Left lung (tissue), 10 donors: ENCODE data around the gene HSPA1L. TPM values are rescaled to one million over a fixed set of nuclear protein-coding genes. Genes with fewer than 3 reads are reported as not detected.

ENCODE experiments used
- ATAC-seq: fragments of 200-7000 bp; cut with Tn5 transposase; one replicate; pipeline ENCODE4 v1.9.1; 2020; ENCODE audit warnings: moderate library complexity
- DNase-seq, 4 donors: peaks; one replicate each; pipeline ENCODE4 v3.0.0-alpha.2; 2013 to 2020
- H3K27ac ChIP-seq, 2 donors: fragments of 200-600 bp; sonication (generic) in 1 of 2; one replicate each; pipeline versions ENCODE4 v1.5.0 to v1.8.0; 2020 to 2021
- H3K27me3 ChIP-seq, 2 donors: fragments of 200-600 bp; sonication (generic) in 1 of 2; one replicate each; pipeline versions ENCODE4 v1.5.0 to v1.8.0; 2020 to 2021
- H3K36me3 ChIP-seq, 2 donors: fragments of 200-600 bp; sonication (generic) in 1 of 2; one replicate each; pipeline versions ENCODE4 v1.5.0 to v1.8.0; 2020 to 2021
- H3K4me1 ChIP-seq, 2 donors: fragments of 200-600 bp; one replicate each; pipeline ENCODE4 v1.8.0; 2021
- H3K4me3 ChIP-seq, 2 donors: fragments of 200-600 bp; sonication (generic) in 1 of 2; one replicate each; pipeline versions ENCODE4 v1.5.0 to v1.8.0; 2020 to 2021; ENCODE audit warnings: mild to moderate bottlenecking in 1 of 2
- H3K9me3 ChIP-seq, 2 donors: fragments of 200-600 bp; sonication (generic) in 1 of 2; one replicate each; pipeline versions ENCODE4 v1.5.0 to v1.8.0; 2020 to 2021
- CTCF ChIP-seq, 2 donors: fragments of 200-600 bp; sonication (generic) in 1 of 2; IDR thresholded peaks; one replicate each; pipeline versions ENCODE4 v1.5.0 to v1.8.0; 2021; ENCODE audit warnings: antibody characterized with exemption in 2 of 2
- intact Hi-C, 2 donors: fragments of 100-400 bp; cut with DNase I; formaldehyde crosslinking; loops; one replicate each; pipeline versions ENCODE4 v1.11.2 to v1.14.2; 2022
- polyA plus RNA-seq, 6 donors: library from polyadenylated mRNA; unstranded; fragments of 120-200 nt; gene quantifications; one replicate each; pipeline ENCODE4 v1.2.1, GENCODE V29; 2013; ENCODE audit not compliant: insufficient read length in 6 of 6
- total RNA-seq, 2 donors: library from RNA; stranded (reverse); fragmentation: NEBNext Ultra II Directional; extraction: Animal tissue kit (Norgen Biotek cat#: 25700); gene quantifications; one replicate each; pipeline ENCODE4 v1.2.1, GENCODE V29; 2021
- donor health status: DM: no; HTN: yes; CAD: no.
- donor health status: DM: no; HTN: no; CAD: no.

The HSPA1L gene
- total and polyA plus RNA-seq, 8 donors: 0.99 to 4.4 (median 3.1) TPM

DNA sequence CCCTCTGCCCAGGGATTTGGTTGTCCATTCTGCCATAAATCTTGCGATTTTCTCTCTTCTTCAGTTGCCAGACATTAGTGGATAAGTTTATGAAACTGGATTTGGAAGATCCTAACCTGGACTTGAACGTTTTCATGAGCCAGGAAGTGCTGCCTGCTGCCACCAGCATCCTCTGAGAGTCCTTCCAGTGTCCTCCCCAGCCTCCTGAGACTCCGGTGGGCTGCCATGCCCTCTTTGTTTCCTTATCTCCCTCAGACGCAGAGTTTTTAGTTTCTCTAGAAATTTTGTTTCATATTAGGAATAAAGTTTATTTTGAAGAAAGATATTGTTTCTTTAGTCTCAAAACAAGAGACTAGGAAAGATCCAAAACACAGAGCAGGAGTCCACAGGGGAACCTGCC is 52.7 kb downstream of the HSPA1L start, which contains the start of gene SAPCD1:
Gene SAPCD1 (plus strand): TSS at position 301 of the 400 bp plus-strand sequence. CDS start 399 bp downstream, outside the sequence.
- Histone ChIP-seq H3K9me3 (no peaks in the 10 kb centered on the region), H3K27ac (no peak within 1 kb of the TSS), H3K27me3 (no peaks in the 10 kb centered on the region), H3K4me3 (no peak within 1 kb of the TSS), H3K4me1 (peaks cover 0 to 3% of the 10 kb centered on the region in 2 donors), H3K36me3 (peaks cover 0 to 15% of the 10 kb centered on the region in 2 donors)
- intact Hi-C loops: no loop called here
- DNase-seq: no peak
- no peak for TF ChIP-seq CTCF (IDR thresholded peaks at IDR 0.05)
- no peak for ATAC-seq

DNA sequence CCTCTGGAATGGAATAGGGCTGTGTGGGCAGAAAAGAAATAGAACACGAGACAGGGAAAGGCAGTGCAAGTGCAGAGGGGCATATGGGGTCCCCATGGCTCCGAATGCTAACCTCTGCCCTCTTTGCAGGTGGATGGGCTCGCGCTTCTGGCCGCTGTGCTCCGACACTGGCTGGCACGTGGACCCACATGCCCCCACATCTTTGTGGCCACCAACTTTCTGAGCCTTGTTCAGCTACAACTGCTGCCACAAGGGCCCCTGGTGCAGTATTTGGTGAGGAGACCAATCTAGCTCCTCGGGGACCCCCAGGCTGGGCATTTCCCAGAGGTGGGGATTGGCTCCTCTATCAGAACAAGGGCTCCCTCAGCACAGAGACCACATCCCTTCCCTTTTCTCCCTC is 53.7 kb downstream of the HSPA1L start:
- no peak for ATAC-seq
- peaks cover 0 to 15% of the 10 kb centered on the region in 2 donors for H3K36me3 ChIP-seq
- no peak for TF ChIP-seq CTCF (IDR thresholded peaks at IDR 0.05)
- no peaks in the 10 kb centered on the region for H3K9me3 ChIP-seq
- H3K27ac ChIP-seq: no peak overlapping the region
- no peaks in the 10 kb centered on the region for H3K27me3 ChIP-seq
- no peak overlapping the region for H3K4me3 ChIP-seq
- DNase-seq: no peak
- H3K4me1 ChIP-seq: no peaks in the 10 kb centered on the region
- intact Hi-C loops: no loop called here

DNA sequence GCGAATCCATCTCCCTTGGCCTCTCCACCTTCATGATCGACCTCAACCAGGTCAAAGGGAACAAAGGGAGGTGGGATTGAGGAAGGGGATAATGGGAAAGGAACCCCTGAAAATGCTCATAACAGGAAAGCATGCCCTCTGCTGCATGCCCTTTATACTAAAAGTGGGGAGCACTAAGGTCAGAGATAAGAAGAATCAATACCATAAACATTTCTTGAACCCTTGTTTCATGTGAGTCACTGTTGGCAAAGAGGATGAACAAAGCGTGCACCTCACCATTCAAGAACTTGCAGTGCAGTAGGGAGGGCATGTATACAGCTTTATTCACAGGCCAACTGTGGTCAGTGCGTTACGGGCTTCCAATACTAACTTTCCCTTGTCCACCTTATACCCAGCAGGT is 54.3 kb downstream of the HSPA1L start:
- Histone ChIP-seq H3K9me3 (no peaks in the 10 kb centered on the region), H3K27ac (no peak overlapping the region), H3K4me3 (no peak overlapping the region), H3K36me3 (peaks cover 0 to 15% of the 10 kb centered on the region in 2 donors), H3K4me1 (no peaks in the 10 kb centered on the region), H3K27me3 (no peaks in the 10 kb centered on the region)
- ATAC-seq (no peak), DNase-seq (no peak)
- intact Hi-C loops: no loop called here
- TF ChIP-seq CTCF (IDR thresholded peaks at IDR 0.05): no peak

Other genes starting within 250 kb of the HSPA1L start
Only the 30 nearest of the 40 such genes appear.
- 100 to 1,000 TPM; 243 to 278 TPM for gene BAG6, start 162.6 kb downstream of the HSPA1L start, total RNA-seq
- gene BAG6, start 162.6 kb downstream of the HSPA1L start, polyA plus RNA-seq: 100 to 1,000 TPM; 211 to 252 (median 226) TPM
- gene APOM, start 159.4 kb downstream of the HSPA1L start, total RNA-seq: 1 to 10 TPM; 1.0 to 1.5 TPM
- gene APOM, start 159.4 kb downstream of the HSPA1L start, polyA plus RNA-seq: 1 to 10 TPM; 4.6 to 8.0 (median 6.4) TPM
- gene C6orf47, start 154.5 kb downstream of the HSPA1L start, total RNA-seq: 10 to 100 TPM; 21.9 to 23.8 TPM
- 10 to 100 TPM; 15.3 to 19.8 (median 17.4) TPM for gene C6orf47, start 154.5 kb downstream of the HSPA1L start, polyA plus RNA-seq
- gene GPANK1, start 150.3 kb downstream of the HSPA1L start, total RNA-seq: 10 to 100 TPM; 10.3 to 13.2 TPM
- 10 to 100 TPM; 18.0 to 22.8 (median 22.2) TPM for gene GPANK1, start 150.3 kb downstream of the HSPA1L start, polyA plus RNA-seq
- 100 to 1,000 TPM in 1 of 2 donors, 10 to 100 TPM in 1; 96.6 to 128 TPM for gene CSNK2B, start 149.2 kb downstream of the HSPA1L start, total RNA-seq
- gene CSNK2B, start 149.2 kb downstream of the HSPA1L start, polyA plus RNA-seq: 100 to 1,000 TPM; 189 to 210 (median 196) TPM
- 10 to 100 TPM in 1 of 2 donors, 1 to 10 TPM in 1; 6.9 to 13.6 TPM for gene LY6G5B, start 145.3 kb downstream of the HSPA1L start, total RNA-seq
- gene LY6G5B, start 145.3 kb downstream of the HSPA1L start, polyA plus RNA-seq: 10 to 100 TPM; 25.2 to 41.0 (median 35.8) TPM
- gene LY6G5C, start 134.2 kb downstream of the HSPA1L start, total RNA-seq: 1 to 10 TPM; 3.1 to 5.9 TPM
- gene LY6G5C, start 134.2 kb downstream of the HSPA1L start, polyA plus RNA-seq: 1 to 10 TPM; 2.9 to 6.3 (median 3.7) TPM
- gene ABHD16A, start 112.0 kb downstream of the HSPA1L start, total RNA-seq: 10 to 100 TPM; 53.6 to 58.6 TPM
- gene ABHD16A, start 112.0 kb downstream of the HSPA1L start, polyA plus RNA-seq: 10 to 100 TPM; 55.7 to 63.9 (median 58.6) TPM
- gene LY6G6F, start 108.4 kb downstream of the HSPA1L start, total RNA-seq: 1 to 10 TPM in 1 of 2 donors, not detected in 1; 1.4 TPM
- gene LY6G6F, start 108.4 kb downstream of the HSPA1L start, polyA plus RNA-seq: 1 to 10 TPM in 4 of 6 donors, under 1 TPM in 2; 0.53 to 1.8 (median 1.2) TPM
- gene LY6G6D, start 99.9 kb downstream of the HSPA1L start, total RNA-seq: not detected
- under 1 TPM in 1 of 6 donors, not detected in 5; 0.57 TPM for gene LY6G6D, start 99.9 kb downstream of the HSPA1L start, polyA plus RNA-seq
- gene LY6G6C, start 93.5 kb downstream of the HSPA1L start, total RNA-seq: not detected
- gene LY6G6C, start 93.5 kb downstream of the HSPA1L start, polyA plus RNA-seq: under 1 TPM; 0.17 to 0.75 (median 0.43) TPM
- 1 to 10 TPM; 1.2 to 1.9 TPM for gene MPIG6B, start 91.9 kb downstream of the HSPA1L start, total RNA-seq
- 1 to 10 TPM; 2.8 to 3.5 (median 3.0) TPM for gene MPIG6B, start 91.9 kb downstream of the HSPA1L start, polyA plus RNA-seq
- 10 to 100 TPM; 70.2 to 77.3 TPM for gene DDAH2, start 86.0 kb downstream of the HSPA1L start, total RNA-seq
- 100 to 1,000 TPM; 139 to 199 (median 175) TPM for gene DDAH2, start 86.0 kb downstream of the HSPA1L start, polyA plus RNA-seq
- 100 to 1,000 TPM; 283 to 465 TPM for gene CLIC1, start 78.8 kb downstream of the HSPA1L start, total RNA-seq
- gene CLIC1, start 78.8 kb downstream of the HSPA1L start, polyA plus RNA-seq: 100 to 1,000 TPM; 226 to 279 (median 261) TPM
- 10 to 100 TPM in 1 of 2 donors, 1 to 10 TPM in 1; 9.7 to 20.0 TPM for gene MSH5, start 75.3 kb downstream of the HSPA1L start, total RNA-seq
- 10 to 100 TPM; 34.4 to 49.8 (median 39.1) TPM for gene MSH5, start 75.3 kb downstream of the HSPA1L start, polyA plus RNA-seq
- gene SAPCD1, start 52.6 kb downstream of the HSPA1L start, total RNA-seq: 1 to 10 TPM; 1.3 to 3.9 TPM
- 10 to 100 TPM in 2 of 6 donors, 1 to 10 TPM in 4; 6.5 to 11.1 (median 8.2) TPM for gene SAPCD1, start 52.6 kb downstream of the HSPA1L start, polyA plus RNA-seq
- 1 to 10 TPM; 4.6 to 5.0 TPM for gene VWA7, start 38.0 kb downstream of the HSPA1L start, total RNA-seq
- gene VWA7, start 38.0 kb downstream of the HSPA1L start, polyA plus RNA-seq: 1 to 10 TPM; 1.4 to 3.8 (median 2.2) TPM
- 100 to 1,000 TPM in 1 of 2 donors, 10 to 100 TPM in 1; 43.6 to 103 TPM for gene VARS1, start 19.5 kb downstream of the HSPA1L start, total RNA-seq
- gene VARS1, start 19.5 kb downstream of the HSPA1L start, polyA plus RNA-seq: 10 to 100 TPM; 38.4 to 61.7 (median 46.6) TPM
- gene LSM2, start 8.3 kb downstream of the HSPA1L start, total RNA-seq: 10 to 100 TPM; 38.7 to 51.5 TPM
- 10 to 100 TPM; 79.4 to 88.5 (median 83.6) TPM for gene LSM2, start 8.3 kb downstream of the HSPA1L start, polyA plus RNA-seq
- 100 to 1,000 TPM; 155 to 205 TPM for gene HSPA1A, start 260 bp upstream of the HSPA1L start, total RNA-seq
- 100 to 1,000 TPM in 2 of 6 donors, 10 to 100 TPM in 4; 64.3 to 124 (median 78.3) TPM for gene HSPA1A, start 260 bp upstream of the HSPA1L start, polyA plus RNA-seq
- 100 to 1,000 TPM; 104 to 180 TPM for gene HSPA1B, start 12.5 kb upstream of the HSPA1L start, total RNA-seq
- gene HSPA1B, start 12.5 kb upstream of the HSPA1L start, polyA plus RNA-seq: 100 to 1,000 TPM in 2 of 6 donors, 10 to 100 TPM in 4; 66.6 to 125 (median 89.1) TPM
- gene NEU1, start 47.5 kb upstream of the HSPA1L start, total RNA-seq: 100 to 1,000 TPM in 1 of 2 donors, 10 to 100 TPM in 1; 90.4 to 106 TPM
- 10 to 100 TPM; 25.7 to 29.8 (median 29.3) TPM for gene NEU1, start 47.5 kb upstream of the HSPA1L start, polyA plus RNA-seq
- 10 to 100 TPM; 37.5 to 78.8 TPM for gene SLC44A4, start 63.7 kb upstream of the HSPA1L start, total RNA-seq
- gene SLC44A4, start 63.7 kb upstream of the HSPA1L start, polyA plus RNA-seq: 10 to 100 TPM in 5 of 6 donors, 1 to 10 TPM in 1; 9.6 to 22.9 (median 18.7) TPM
- 10 to 100 TPM; 41.0 to 42.3 TPM for gene EHMT2, start 82.4 kb upstream of the HSPA1L start, total RNA-seq
- gene EHMT2, start 82.4 kb upstream of the HSPA1L start, polyA plus RNA-seq: 10 to 100 TPM; 66.3 to 85.0 (median 77.4) TPM
- gene ZBTB12, start 86.8 kb upstream of the HSPA1L start, total RNA-seq: 1 to 10 TPM; 4.8 to 6.5 TPM
- 10 to 100 TPM; 20.7 to 23.4 (median 22.9) TPM for gene ZBTB12, start 86.8 kb upstream of the HSPA1L start, polyA plus RNA-seq
- gene C2, start 112.4 kb upstream of the HSPA1L start, total RNA-seq: 100 to 1,000 TPM; 181 to 192 TPM
- 1 to 10 TPM; 3.3 to 7.6 (median 4.9) TPM for gene C2, start 112.4 kb upstream of the HSPA1L start, polyA plus RNA-seq
- 100 to 1,000 TPM in 1 of 2 donors, 10 to 100 TPM in 1; 69.1 to 131 TPM for gene CFB, start 130.8 kb upstream of the HSPA1L start, total RNA-seq
- gene CFB, start 130.8 kb upstream of the HSPA1L start, polyA plus RNA-seq: 1 to 10 TPM; 1.7 to 6.9 (median 3.0) TPM
- gene NELFE, start 143.7 kb upstream of the HSPA1L start, total RNA-seq: 10 to 100 TPM; 42.9 to 56.2 TPM
- 10 to 100 TPM; 77.9 to 93.0 (median 82.9) TPM for gene NELFE, start 143.7 kb upstream of the HSPA1L start, polyA plus RNA-seq
- gene SKIC2, start 143.9 kb upstream of the HSPA1L start, total RNA-seq: 10 to 100 TPM; 65.4 to 67.9 TPM
- 10 to 100 TPM; 39.1 to 50.8 (median 42.2) TPM for gene SKIC2, start 143.9 kb upstream of the HSPA1L start, polyA plus RNA-seq
- gene DXO, start 156.9 kb upstream of the HSPA1L start, total RNA-seq: 10 to 100 TPM; 16.2 to 17.8 TPM
- 10 to 100 TPM; 21.4 to 28.3 (median 26.5) TPM for gene DXO, start 156.9 kb upstream of the HSPA1L start, polyA plus RNA-seq